Mesothelial cell of epicardium (in vitro differentiated cells): ENCODE data around the gene MMP10. TPM values are rescaled to one million over a fixed set of nuclear protein-coding genes. Genes with fewer than 3 reads are reported as not detected.

Experiments
- DNase-seq, 2 experiments: peaks; one replicate each; pipeline ENCODE4 v3.0.0; 2021; ENCODE audit warnings: low spot score in 2 of 2; ENCODE audit not compliant: unreplicated experiment in 2 of 2
- H3K27ac Mint-ChIP-seq: 2 replicates; pipeline ENCODE4 v1.8.0; 2021; ENCODE audit warnings: mixed read lengths
- H3K27me3 Mint-ChIP-seq: 2 replicates; pipeline ENCODE4 v1.8.0; 2021; ENCODE audit warnings: low read depth, mixed read lengths
- H3K36me3 Mint-ChIP-seq: 2 replicates; pipeline ENCODE4 v1.8.0; 2021; ENCODE audit warnings: mixed read lengths
- H3K4me1 Mint-ChIP-seq: 2 replicates; pipeline ENCODE4 v1.8.0; 2021; ENCODE audit warnings: mixed read lengths
- H3K4me3 Mint-ChIP-seq: 2 replicates; pipeline ENCODE4 v1.8.0; 2021; ENCODE audit warnings: mild to moderate bottlenecking, moderate library complexity, mixed read lengths
- H3K9me3 Mint-ChIP-seq: 2 replicates; pipeline ENCODE4 v1.8.0; 2021; ENCODE audit warnings: mixed read lengths
- CTCF ChIP-seq: fragments of 200-600 bp; sonication (generic); IDR thresholded peaks from one replicate; pipeline ENCODE4 v1.5.0; 2021; ENCODE audit warnings: antibody characterized with exemption; ENCODE audit not compliant: unreplicated experiment
- total RNA-seq: library from RNA; stranded (reverse); gene quantifications from 3 replicates; pipeline ENCODE4 v1.2.1, GENCODE V29; 2021

MMP10 gene
- total RNA-seq, 1 donor from 2014 or later: not detected

- no peak for TF ChIP-seq CTCF
- Mint-ChIP-seq H3K4me3 (no peak overlapping the region), H3K4me1 (peaks cover 4% of the 10 kb centered on the region), H3K9me3 (peaks cover 20% of the 10 kb centered on the region), H3K27ac (no peak overlapping the region), H3K36me3 (no peaks in the 10 kb centered on the region), H3K27me3 (no peaks in the 10 kb centered on the region)
- no peak for DNase-seq
Measured at GRCh38 chr11:102812188-102812587, 31.8 kb upstream of the MMP10 start.

- H3K4me3 Mint-ChIP-seq: no peak overlapping the region
- DNase-seq: no peak
- no peaks in the 10 kb centered on the region for H3K27me3 Mint-ChIP-seq
- H3K4me1 Mint-ChIP-seq: peaks cover 8% of the 10 kb centered on the region
- H3K9me3 Mint-ChIP-seq: peaks cover 14% of the 10 kb centered on the region
- no peaks in the 10 kb centered on the region for H3K36me3 Mint-ChIP-seq
- TF ChIP-seq CTCF: peak; percentile 44
- no peak overlapping the region for H3K27ac Mint-ChIP-seq
Measured at GRCh38 chr11:102810950-102811660, 30.7 kb upstream of the MMP10 start.

GRCh38 chr11:102809971-102810370, 29.5 kb upstream of the MMP10 start:
- no peak overlapping the region for H3K27ac Mint-ChIP-seq
- no peak for DNase-seq
- H3K27me3 Mint-ChIP-seq: no peaks in the 10 kb centered on the region
- no peak overlapping the region for H3K4me3 Mint-ChIP-seq
- H3K4me1 Mint-ChIP-seq: peaks cover 8% of the 10 kb centered on the region
- TF ChIP-seq CTCF: no peak
- H3K9me3 Mint-ChIP-seq: peaks cover 8% of the 10 kb centered on the region
- H3K36me3 Mint-ChIP-seq: no peaks in the 10 kb centered on the region

GRCh38 chr11:102807921-102808320, 27.5 kb upstream of the MMP10 start:
- Mint-ChIP-seq H3K4me1 (peaks cover 8% of the 10 kb centered on the region), H3K27ac (no peak overlapping the region), H3K9me3 (peaks cover 8% of the 10 kb centered on the region), H3K27me3 (no peaks in the 10 kb centered on the region), H3K36me3 (no peaks in the 10 kb centered on the region), H3K4me3 (no peak overlapping the region)
- no peak for DNase-seq
- no peak for TF ChIP-seq CTCF

- DNase-seq: no peak
- H3K4me3 Mint-ChIP-seq: no peak overlapping the region
- H3K36me3 Mint-ChIP-seq: no peaks in the 10 kb centered on the region
- no peak for TF ChIP-seq CTCF
- no peak overlapping the region for H3K27ac Mint-ChIP-seq
- H3K9me3 Mint-ChIP-seq: peaks cover 8% of the 10 kb centered on the region
- no peaks in the 10 kb centered on the region for H3K27me3 Mint-ChIP-seq
- H3K4me1 Mint-ChIP-seq: peaks cover 8% of the 10 kb centered on the region
Measured at GRCh38 chr11:102806296-102806695, 25.9 kb upstream of the MMP10 start.

GRCh38 chr11:102802341-102802740, 21.9 kb upstream of the MMP10 start:
- Mint-ChIP-seq H3K9me3 (peaks cover 6% of the 10 kb centered on the region), H3K4me3 (no peak overlapping the region), H3K4me1 (peaks cover 4% of the 10 kb centered on the region), H3K27me3 (no peaks in the 10 kb centered on the region), H3K36me3 (no peaks in the 10 kb centered on the region), H3K27ac (no peak overlapping the region)
- TF ChIP-seq CTCF: no peak
- DNase-seq: no peak
